Effector memory CD4-positive, alpha-beta T cell (primary cell): Measurements from ENCODE around the gene VASN.
"Not testable (repeated sequence)": the region's sequence is repeated elsewhere in the genome, so short reads cannot be mapped to it uniquely, and the experiment has no call there.

Experiments used
- DNase-seq, 3 donors: peaks; one replicate each; pipeline ENCODE4 v3.0.0-alpha.2; 2020
- H3K27ac ChIP-seq: 2 replicates; pipeline ENCODE4 v1.7.0; 2013; ENCODE audit warnings: mild to moderate bottlenecking, low read length, moderate library complexity; ENCODE audit not compliant: insufficient read depth, poor library complexity, severe bottlenecking
- H3K27me3 ChIP-seq: replicated peaks from 2 replicates; pipeline ENCODE4 v1.7.0; 2013; ENCODE audit warnings: mild to moderate bottlenecking, low read length; ENCODE audit not compliant: insufficient read depth, control insufficient read depth, poor library complexity, severe bottlenecking
- H3K36me3 ChIP-seq: 2 replicates; pipeline ENCODE4 v1.7.0; 2013; ENCODE audit warnings: mild to moderate bottlenecking, low read length, moderate library complexity; ENCODE audit not compliant: control insufficient read depth, insufficient read depth
- H3K4me1 ChIP-seq: 2 replicates; pipeline ENCODE4 v1.7.0; 2013; ENCODE audit warnings: low read length, mild to moderate bottlenecking; ENCODE audit not compliant: control insufficient read depth, insufficient read depth, poor library complexity, severe bottlenecking
- H3K4me3 ChIP-seq: 2 replicates; pipeline ENCODE4 v1.7.0; 2013; ENCODE audit warnings: low read length, low read depth, mild to moderate bottlenecking; ENCODE audit not compliant: insufficient read depth, poor library complexity, severe bottlenecking
- H3K9me3 ChIP-seq: 2 replicates; pipeline ENCODE4 v1.7.0; 2013; ENCODE audit warnings: mild to moderate bottlenecking, low read length, moderate library complexity; ENCODE audit not compliant: control insufficient read depth

VASN gene

GRCh38 chr16:4328782-4329775 is 42.6 kb upstream of the VASN start:
- Histone ChIP-seq H3K4me1 (peaks cover 10% of the 10 kb centered on the region), H3K27ac (no peak overlapping the region), H3K27me3 (no peaks in the 10 kb centered on the region)

GRCh38 chr16:4330277-4330874 is 41.3 kb upstream of the VASN start:
- no peaks in the 10 kb centered on the region for H3K36me3 ChIP-seq
- no peak overlapping the region for H3K4me3 ChIP-seq
- peak; percentile 46 to 59 (median 54) for DNase-seq
- no peaks in the 10 kb centered on the region for H3K9me3 ChIP-seq
- H3K4me1 ChIP-seq, result peaks cover 10% of the 10 kb centered on the region
- H3K27ac ChIP-seq, result no peak overlapping the region
- H3K27me3 ChIP-seq, result no peaks in the 10 kb centered on the region

More at GRCh38 chr16:4328782-4329775, 42.6 kb upstream of the VASN start:
- no peak for DNase-seq
- H3K36me3 ChIP-seq, result no peaks in the 10 kb centered on the region
- no peak overlapping the region for H3K4me3 ChIP-seq
- no peaks in the 10 kb centered on the region for H3K9me3 ChIP-seq

- Histone ChIP-seq H3K27ac (no peak overlapping the region), H3K4me1 (peaks cover 10% of the 10 kb centered on the region), H3K9me3 (no peaks in the 10 kb centered on the region), H3K4me3 (no peak overlapping the region), H3K27me3 (no peaks in the 10 kb centered on the region), H3K36me3 (no peaks in the 10 kb centered on the region)
- no peak for DNase-seq
Observed at GRCh38 chr16:4332083-4332482, 39.6 kb upstream of the VASN start.

- H3K4me3 ChIP-seq, result no peak overlapping the region
- no peak for DNase-seq
- H3K27ac ChIP-seq, result no peak overlapping the region
- H3K9me3 ChIP-seq, result no peaks in the 10 kb centered on the region
- no peaks in the 10 kb centered on the region for H3K36me3 ChIP-seq
- H3K27me3 ChIP-seq, result no peaks in the 10 kb centered on the region
- peaks cover 8% of the 10 kb centered on the region for H3K4me1 ChIP-seq
Observed at GRCh38 chr16:4332623-4333307, 38.9 kb upstream of the VASN start.

GRCh38 chr16:4333308-4333638 is 38.4 kb upstream of the VASN start:
- Histone ChIP-seq H3K4me1 (peaks cover 3% of the 10 kb centered on the region), H3K4me3 (no peak overlapping the region), H3K9me3 (no peaks in the 10 kb centered on the region), H3K27me3 (no peaks in the 10 kb centered on the region), H3K36me3 (no peaks in the 10 kb centered on the region), H3K27ac (no peak overlapping the region)
- DNase-seq, result no peak

GRCh38 chr16:4333714-4334113 is 37.9 kb upstream of the VASN start:
- not testable (repeated sequence) for H3K27ac ChIP-seq, H3K27me3 ChIP-seq, H3K4me3 ChIP-seq, H3K36me3 ChIP-seq, DNase-seq, H3K9me3 ChIP-seq, H3K4me1 ChIP-seq

GRCh38 chr16:4334724-4335495 is 36.7 kb upstream of the VASN start:
- no peaks in the 10 kb centered on the region for H3K27me3 ChIP-seq
- H3K4me3 ChIP-seq, result no peak overlapping the region
- DNase-seq, result no peak
- no peaks in the 10 kb centered on the region for H3K9me3 ChIP-seq
- H3K4me1 ChIP-seq, result no peaks in the 10 kb centered on the region
- no peak overlapping the region for H3K27ac ChIP-seq
- peaks cover 12% of the 10 kb centered on the region for H3K36me3 ChIP-seq

- Histone ChIP-seq H3K4me1 (no peaks in the 10 kb centered on the region), H3K36me3 (peaks cover 19% of the 10 kb centered on the region), H3K9me3 (no peaks in the 10 kb centered on the region), H3K27ac (no peak overlapping the region), H3K27me3 (no peaks in the 10 kb centered on the region), H3K4me3 (no peak overlapping the region)
- DNase-seq, result no peak
Observed at GRCh38 chr16:4336701-4337539, 34.7 kb upstream of the VASN start.

GRCh38 chr16:4337540-4338088 is 34.0 kb upstream of the VASN start:
- H3K36me3 ChIP-seq, result peaks cover 19% of the 10 kb centered on the region
- no peak overlapping the region for H3K27ac ChIP-seq
- H3K4me3 ChIP-seq, result no peak overlapping the region
- H3K27me3 ChIP-seq, result no peaks in the 10 kb centered on the region
- no peak for DNase-seq
- no peaks in the 10 kb centered on the region for H3K4me1 ChIP-seq
- H3K9me3 ChIP-seq, result no peaks in the 10 kb centered on the region
